K562 (cell line): ENCODE data around the gene STUB1. TPM values are rescaled to one million over a fixed set of nuclear protein-coding genes. Genes with fewer than 3 reads are reported as not detected.

Source experiments
- BHLHE40 ChIP-seq: IDR thresholded peaks from 2 replicates; pipeline ENCODE4 v1.6.1; 2011; ENCODE audit warnings: low read length, improper control_type of control experiment
- CTBP1 ChIP-seq: fragments of 450-650 bp; IDR thresholded peaks from 2 replicates; pipeline ENCODE4 v1.6.1; 2016; ENCODE audit warnings: borderline replicate concordance
- E2F5 ChIP-seq: sonication (generic); formaldehyde crosslinking; IDR thresholded peaks from 2 replicates; pipeline ENCODE4 v1.8.0; 2022; ENCODE audit warnings: mild to moderate bottlenecking, missing genetic modification reagents
- ESRRA ChIP-seq: fragments of 450-650 bp; IDR thresholded peaks from 2 replicates; pipeline ENCODE4 v1.6.1; 2014; ENCODE audit warnings: low read depth, mild to moderate bottlenecking, moderate library complexity, borderline replicate concordance
- FOXJ2 ChIP-seq: fragments of 200-800 bp; sonication (Bioruptor generic); IDR thresholded peaks from 2 replicates; pipeline ENCODE4 v1.6.1; 2016; ENCODE audit warnings: missing genetic modification characterization, missing compliant biosample characterization
- NFE2 ChIP-seq: IDR thresholded peaks from 2 replicates; pipeline ENCODE4 v1.6.1; 2014; ENCODE audit warnings: antibody characterized with exemption, low read depth
- RBM34 ChIP-seq: fragments of 200-400 bp; formaldehyde crosslinking; IDR thresholded peaks from 2 replicates; pipeline ENCODE4 v1.6.1; 2018; ENCODE audit warnings: low read length, borderline replicate concordance; ENCODE audit not compliant: insufficient read depth
- RCOR1 ChIP-seq, 2 experiments: IDR thresholded peaks; 2 replicates each; pipeline ENCODE4 v1.6.1; 2012; ENCODE audit warnings: low read depth in 2 of 2, low read length in 2 of 2, borderline replicate concordance in 1 of 2, improper control_type of control experiment in 1 of 2
- ZNF263 ChIP-seq: sonication (generic); formaldehyde crosslinking; IDR thresholded peaks from 2 replicates; pipeline ENCODE4 v1.8.0; 2022; ENCODE audit warnings: mild to moderate bottlenecking, missing genetic modification reagents, borderline replicate concordance
- ZNF384 ChIP-seq: IDR thresholded peaks from 2 replicates; pipeline ENCODE4 v1.6.1; 2012; ENCODE audit warnings: low read depth, low read length, improper control_type of control experiment
- ZNF445 ChIP-seq: fragments of 250-450 bp; sonication (Bioruptor Pico); IDR thresholded peaks from 2 replicates; pipeline ENCODE4 v1.4.0; 2020; ENCODE audit warnings: low read depth, mild to moderate bottlenecking, moderate library complexity
- ZNF511 ChIP-seq: sonication (generic); formaldehyde crosslinking; IDR thresholded peaks from 2 replicates; pipeline ENCODE4 v1.8.0; 2022; ENCODE audit warnings: mild to moderate bottlenecking, missing genetic modification reagents
- ZNF584 ChIP-seq: fragments of 200-800 bp; sonication (Bioruptor generic); IDR thresholded peaks from 2 replicates; pipeline ENCODE4 v1.6.1; 2016; ENCODE audit warnings: low read depth, mild to moderate bottlenecking, missing genetic modification characterization, missing compliant biosample characterization
- ZNF75A ChIP-seq: fragments of 450-650 bp; formaldehyde crosslinking; IDR thresholded peaks from 2 replicates; pipeline ENCODE4 v1.4.0; 2020; ENCODE audit warnings: mild to moderate bottlenecking
- ZNF778 ChIP-seq: fragments of 450-650 bp; formaldehyde crosslinking; IDR thresholded peaks from 2 replicates; pipeline ENCODE4 v1.4.0; 2020; ENCODE audit warnings: mild to moderate bottlenecking, moderate library complexity
- polyA plus RNA-seq, 8 experiments: library from polyadenylated mRNA; depleted of rRNA in 4 of 8; stranded (reverse) in 5 of 8; unstranded in 3 of 8; fragments of >200 nt; fragmentation: Nextera tagmentation in 2 of 8; fragmentation: Illumina TruSeq in 1 of 8; extraction: Ambion mirVana in 2 of 8; extraction: Trizol in 1 of 8; gene quantifications; 2 replicates each; pipeline versions ENCODE4 v1.2.1 to v1.2.3, GENCODE V29; 2011 to 2014; ENCODE audit warnings: inconsistent platforms in 1 of 8, missing spikeins in 1 of 8
- total RNA-seq, 7 experiments: library from RNA; depleted of rRNA in 6 of 7; stranded (reverse); fragments of >200 nt in 6 of 7; fragmentation: Illumina TruSeq in 2 of 7; extraction: Trizol in 2 of 7; gene quantifications; 2 replicates each; pipeline versions ENCODE4 v1.2.1 to v1.2.3, GENCODE V29; 2011 to 2021; ENCODE audit warnings: low replicate concordance in 1 of 7
- TF ChIP-seq, protein P1 (sequence below): fragments of 200-800 bp; sonication (Bioruptor generic); IDR thresholded peaks from 2 replicates; pipeline ENCODE4 v1.6.1; 2016; ENCODE audit warnings: missing genetic modification characterization, missing compliant biosample characterization
- TF ChIP-seq, protein P2 (sequence below): fragments of 250-450 bp; sonication (Bioruptor Pico); IDR thresholded peaks from 2 replicates; pipeline ENCODE4 v1.4.0; 2020; ENCODE audit warnings: mild to moderate bottlenecking, moderate library complexity

The STUB1 gene
- total and polyA plus RNA-seq, 9 of the 15 experiments (the other 6 are each of a cell fraction or from before 2014, with no cell fraction given), result 10.6 to 251 (median 152) TPM

- TF ChIP-seq, protein P1, sequence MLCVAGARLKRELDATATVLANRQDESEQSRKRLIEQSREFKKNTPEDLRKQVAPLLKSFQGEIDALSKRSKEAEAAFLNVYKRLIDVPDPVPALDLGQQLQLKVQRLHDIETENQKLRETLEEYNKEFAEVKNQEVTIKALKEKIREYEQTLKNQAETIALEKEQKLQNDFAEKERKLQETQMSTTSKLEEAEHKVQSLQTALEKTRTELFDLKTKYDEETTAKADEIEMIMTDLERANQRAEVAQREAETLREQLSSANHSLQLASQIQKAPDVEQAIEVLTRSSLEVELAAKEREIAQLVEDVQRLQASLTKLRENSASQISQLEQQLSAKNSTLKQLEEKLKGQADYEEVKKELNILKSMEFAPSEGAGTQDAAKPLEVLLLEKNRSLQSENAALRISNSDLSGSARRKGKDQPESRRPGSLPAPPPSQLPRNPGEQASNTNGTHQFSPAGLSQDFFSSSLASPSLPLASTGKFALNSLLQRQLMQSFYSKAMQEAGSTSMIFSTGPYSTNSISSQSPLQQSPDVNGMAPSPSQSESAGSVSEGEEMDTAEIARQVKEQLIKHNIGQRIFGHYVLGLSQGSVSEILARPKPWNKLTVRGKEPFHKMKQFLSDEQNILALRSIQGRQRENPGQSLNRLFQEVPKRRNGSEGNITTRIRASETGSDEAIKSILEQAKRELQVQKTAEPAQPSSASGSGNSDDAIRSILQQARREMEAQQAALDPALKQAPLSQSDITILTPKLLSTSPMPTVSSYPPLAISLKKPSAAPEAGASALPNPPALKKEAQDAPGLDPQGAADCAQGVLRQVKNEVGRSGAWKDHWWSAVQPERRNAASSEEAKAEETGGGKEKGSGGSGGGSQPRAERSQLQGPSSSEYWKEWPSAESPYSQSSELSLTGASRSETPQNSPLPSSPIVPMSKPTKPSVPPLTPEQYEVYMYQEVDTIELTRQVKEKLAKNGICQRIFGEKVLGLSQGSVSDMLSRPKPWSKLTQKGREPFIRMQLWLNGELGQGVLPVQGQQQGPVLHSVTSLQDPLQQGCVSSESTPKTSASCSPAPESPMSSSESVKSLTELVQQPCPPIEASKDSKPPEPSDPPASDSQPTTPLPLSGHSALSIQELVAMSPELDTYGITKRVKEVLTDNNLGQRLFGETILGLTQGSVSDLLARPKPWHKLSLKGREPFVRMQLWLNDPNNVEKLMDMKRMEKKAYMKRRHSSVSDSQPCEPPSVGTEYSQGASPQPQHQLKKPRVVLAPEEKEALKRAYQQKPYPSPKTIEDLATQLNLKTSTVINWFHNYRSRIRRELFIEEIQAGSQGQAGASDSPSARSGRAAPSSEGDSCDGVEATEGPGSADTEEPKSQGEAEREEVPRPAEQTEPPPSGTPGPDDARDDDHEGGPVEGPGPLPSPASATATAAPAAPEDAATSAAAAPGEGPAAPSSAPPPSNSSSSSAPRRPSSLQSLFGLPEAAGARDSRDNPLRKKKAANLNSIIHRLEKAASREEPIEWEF (CRISPR knock-in tag), result no peak
- TF ChIP-seq FOXJ2 (tag), result no peak
- TF ChIP-seq ZNF511, result 0 out of 2 replicates have a peak, but pooled peaks have one; percentile 46
- TF ChIP-seq ZNF384, result no peak
- no peak for TF ChIP-seq ZNF75A (CRISPR knock-in tag)
- TF ChIP-seq RBM34, result no peak
- no peak; the same call in 1 of the 2 replicates for TF ChIP-seq ZNF263 (CRISPR knock-in tag)
- TF ChIP-seq CTBP1, result peak; percentile 99
- TF ChIP-seq E2F5, result 0 out of 2 replicates have a peak, but pooled peaks have one; percentile 70
- no peak for TF ChIP-seq ZNF584
- peak; percentile 88 for TF ChIP-seq ESRRA
- TF ChIP-seq, protein P2, sequence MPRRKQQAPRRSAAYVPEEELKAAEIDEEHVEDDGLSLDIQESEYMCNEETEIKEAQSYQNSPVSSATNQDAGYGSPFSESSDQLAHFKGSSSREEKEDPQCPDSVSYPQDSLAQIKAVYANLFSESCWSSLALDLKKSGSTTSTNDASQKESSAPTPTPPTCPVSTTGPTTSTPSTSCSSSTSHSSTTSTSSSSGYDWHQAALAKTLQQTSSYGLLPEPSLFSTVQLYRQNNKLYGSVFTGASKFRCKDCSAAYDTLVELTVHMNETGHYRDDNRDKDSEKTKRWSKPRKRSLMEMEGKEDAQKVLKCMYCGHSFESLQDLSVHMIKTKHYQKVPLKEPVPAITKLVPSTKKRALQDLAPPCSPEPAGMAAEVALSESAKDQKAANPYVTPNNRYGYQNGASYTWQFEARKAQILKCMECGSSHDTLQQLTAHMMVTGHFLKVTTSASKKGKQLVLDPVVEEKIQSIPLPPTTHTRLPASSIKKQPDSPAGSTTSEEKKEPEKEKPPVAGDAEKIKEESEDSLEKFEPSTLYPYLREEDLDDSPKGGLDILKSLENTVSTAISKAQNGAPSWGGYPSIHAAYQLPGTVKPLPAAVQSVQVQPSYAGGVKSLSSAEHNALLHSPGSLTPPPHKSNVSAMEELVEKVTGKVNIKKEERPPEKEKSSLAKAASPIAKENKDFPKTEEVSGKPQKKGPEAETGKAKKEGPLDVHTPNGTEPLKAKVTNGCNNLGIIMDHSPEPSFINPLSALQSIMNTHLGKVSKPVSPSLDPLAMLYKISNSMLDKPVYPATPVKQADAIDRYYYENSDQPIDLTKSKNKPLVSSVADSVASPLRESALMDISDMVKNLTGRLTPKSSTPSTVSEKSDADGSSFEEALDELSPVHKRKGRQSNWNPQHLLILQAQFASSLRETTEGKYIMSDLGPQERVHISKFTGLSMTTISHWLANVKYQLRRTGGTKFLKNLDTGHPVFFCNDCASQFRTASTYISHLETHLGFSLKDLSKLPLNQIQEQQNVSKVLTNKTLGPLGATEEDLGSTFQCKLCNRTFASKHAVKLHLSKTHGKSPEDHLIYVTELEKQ (CRISPR knock-in tag), result no peak
- TF ChIP-seq RCOR1 (IDR thresholded peaks at IDR 0.05; ENCODE audit: borderline replicate concordance in 1 of 2, low read depth in 2 of 2, low read length in 2 of 2), result 0 out of 4 replicates have a peak, but pooled peaks of 1 of the 2 experiments have one; percentile 22
- TF ChIP-seq BHLHE40, result peak; percentile 89
- TF ChIP-seq ZNF778 (CRISPR knock-in tag), result no peak
- no peak for TF ChIP-seq NFE2
- no peak for TF ChIP-seq ZNF445 (CRISPR knock-in tag)
Observed at GRCh38 chr16:720990-721764, 41.0 kb downstream of the STUB1 start, which contains the start of gene ANTKMT (continued).
